LNCAP (cell line): ENCODE results near the gene CARD10.

Experiments
- CTCF ChIP-seq: fragments of 450-650 bp; IDR thresholded peaks from 2 replicates; pipeline ENCODE4 v1.5.1; 2017; ENCODE audit warnings: mild to moderate bottlenecking

Gene CARD10

GRCh38 chr22:37491559-37492427 is 27.4 kb downstream of the CARD10 start:
- no peak for TF ChIP-seq CTCF

- no peak for TF ChIP-seq CTCF
These were observed 28.1 kb downstream of the CARD10 start for GRCh38 chr22:37491106-37491505.

GRCh38 chr22:37489983-37490382 is 29.2 kb downstream of the CARD10 start:
- TF ChIP-seq CTCF, result no peak

- TF ChIP-seq CTCF, result no peak
These were observed 30.7 kb downstream of the CARD10 start for GRCh38 chr22:37488337-37489135.

GRCh38 chr22:37487571-37487970 is 31.6 kb downstream of the CARD10 start:
- no peak for TF ChIP-seq CTCF

GRCh38 chr22:37487129-37487528 is 32.1 kb downstream of the CARD10 start:
- no peak for TF ChIP-seq CTCF

- TF ChIP-seq CTCF, result no peak
These were observed 32.9 kb downstream of the CARD10 start, which contains the start of gene MFNG for GRCh38 chr22:37486224-37486845. TSS of gene MFNG (minus strand) at chr22:37486384. CDS start at chr22:37486177, 207 bp downstream.
